NCI-H187 (cell line): Measurements from ENCODE around the gene RBFOX2.

Experiments
- DNase-seq, 2 experiments: peaks; one replicate each; lab custom pipeline; 2025; lab: John Stamatoyannopoulos, UW

Gene RBFOX2

DNA sequence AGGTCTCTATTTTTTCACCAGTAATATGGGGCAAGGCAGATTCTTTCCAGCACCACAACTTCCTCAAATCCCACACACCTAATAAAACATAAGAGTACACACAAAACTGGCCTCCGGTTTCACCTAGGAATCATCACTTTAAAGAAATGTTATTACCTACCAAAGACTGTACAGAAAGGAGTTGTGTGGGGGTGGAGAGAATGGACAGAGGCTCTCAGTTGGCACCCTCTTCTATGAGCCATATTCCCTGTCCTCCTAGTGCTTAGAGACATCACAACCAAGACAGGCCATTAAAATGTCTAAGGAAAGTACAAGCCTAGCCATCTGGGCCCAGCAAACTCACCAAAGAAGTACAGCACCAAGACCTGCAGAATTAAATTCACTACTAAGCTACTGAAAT lies 56.1 kb downstream of the RBFOX2 start:
- DNase-seq, result no peak

- DNase-seq, result no peak
Measured at GRCh38 chr22:35971456-35972119, 57.0 kb downstream of the RBFOX2 start.

DNA sequence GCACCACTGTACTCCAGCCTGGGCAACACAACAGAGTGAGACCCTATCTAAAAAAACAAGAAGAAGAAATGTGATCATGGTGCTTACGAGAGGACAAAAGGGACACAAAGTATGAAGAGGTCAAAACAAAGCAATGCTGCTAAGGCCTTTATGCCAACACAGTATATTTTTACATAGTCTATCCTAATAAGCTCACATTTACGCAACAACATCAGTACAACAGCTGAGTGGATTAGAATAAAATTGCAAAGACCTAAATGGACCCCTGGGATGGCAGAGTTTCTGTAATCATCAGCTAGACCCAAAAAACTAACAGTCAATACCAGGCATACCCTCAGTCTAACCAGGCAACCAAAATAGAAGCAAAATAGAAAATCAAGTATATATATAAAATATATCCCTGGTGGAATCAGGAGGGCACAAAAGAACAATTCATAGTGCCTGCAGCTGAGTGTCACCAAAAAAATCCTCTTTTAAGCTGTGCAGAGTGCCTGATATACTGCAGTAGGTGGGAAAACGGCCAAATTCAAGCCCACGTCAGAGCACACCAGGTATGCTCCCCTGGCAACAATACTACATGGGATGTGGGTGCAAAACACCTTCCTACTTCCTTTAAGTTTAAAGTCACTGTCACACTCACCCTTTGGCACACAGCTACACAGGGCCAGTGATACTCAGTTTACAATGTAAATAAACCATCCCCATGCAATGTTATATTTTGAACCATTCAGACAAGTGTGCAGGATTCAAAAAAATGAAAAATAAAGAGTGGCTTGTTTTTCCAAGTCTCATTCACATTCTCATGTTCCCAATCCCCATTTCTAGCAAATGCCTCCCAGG lies 57.8 kb downstream of the RBFOX2 start:
- no peak for DNase-seq

GRCh38 chr22:35967046-35967397 lies 61.6 kb downstream of the RBFOX2 start:
- DNase-seq, result no peak

GRCh38 chr22:35966314-35967045 lies 62.1 kb downstream of the RBFOX2 start:
- DNase-seq, result no peak

GRCh38 chr22:35963237-35963810 lies 65.3 kb downstream of the RBFOX2 start:
- no peak for DNase-seq

DNA sequence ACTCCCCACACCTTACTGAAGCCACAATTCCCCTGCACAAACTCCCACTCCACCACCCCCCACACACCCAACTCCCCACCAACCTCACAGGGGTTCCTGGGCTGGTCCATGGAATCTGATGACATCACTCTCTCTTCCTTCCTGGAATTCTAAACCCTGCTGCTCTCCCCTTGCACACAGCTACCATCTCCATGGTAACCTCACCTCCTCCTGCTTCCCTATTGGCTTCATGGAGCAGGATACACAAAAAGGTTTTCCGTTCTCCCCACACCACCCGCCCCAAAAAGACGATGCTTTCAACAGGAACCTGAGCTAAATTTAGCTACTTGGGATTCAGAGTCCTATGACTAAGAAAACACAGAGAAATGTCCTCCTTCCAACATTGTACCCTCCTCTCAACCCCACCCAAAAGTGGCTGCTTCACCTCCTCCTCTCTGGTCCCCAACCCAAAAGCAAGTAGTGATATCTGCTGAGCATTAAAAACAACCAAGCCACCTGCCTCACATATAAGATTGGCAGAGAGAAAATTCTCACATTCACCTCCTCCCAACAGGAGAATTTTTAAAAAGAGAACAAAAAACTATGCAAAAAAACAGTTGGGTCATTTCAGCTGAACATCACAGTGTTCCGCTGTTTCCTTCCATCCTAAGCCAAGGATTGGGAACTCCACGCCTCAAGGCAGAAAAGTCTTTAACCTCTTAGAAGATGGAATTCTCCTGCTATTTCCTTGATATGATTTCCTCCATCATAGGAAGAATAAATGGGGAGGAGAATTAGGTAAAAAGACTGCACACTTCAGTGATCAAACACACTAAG lies 66.9 kb downstream of the RBFOX2 start:
- DNase-seq, result no peak

DNA sequence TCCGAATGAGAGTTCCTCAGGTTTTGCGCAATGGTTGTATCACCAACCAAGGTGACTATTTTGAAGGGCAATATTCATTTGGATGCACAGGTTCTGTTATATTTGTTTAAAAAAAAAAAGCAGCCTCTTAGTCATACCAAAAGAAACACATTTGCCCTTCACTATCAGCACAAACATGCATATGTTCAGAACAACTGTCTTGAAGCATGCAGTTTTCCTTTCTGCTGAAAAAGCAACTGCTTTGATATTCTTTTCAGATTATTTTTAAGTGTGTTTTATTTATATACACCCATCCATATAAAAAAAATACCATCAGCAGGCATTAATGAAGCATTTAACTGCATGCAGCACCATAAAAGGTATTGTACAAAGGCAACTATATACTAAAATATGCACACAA lies 67.8 kb downstream of the RBFOX2 start:
- no peak for DNase-seq

GRCh38 chr22:35959121-35959800 lies 69.4 kb downstream of the RBFOX2 start:
- DNase-seq, result no peak

DNA sequence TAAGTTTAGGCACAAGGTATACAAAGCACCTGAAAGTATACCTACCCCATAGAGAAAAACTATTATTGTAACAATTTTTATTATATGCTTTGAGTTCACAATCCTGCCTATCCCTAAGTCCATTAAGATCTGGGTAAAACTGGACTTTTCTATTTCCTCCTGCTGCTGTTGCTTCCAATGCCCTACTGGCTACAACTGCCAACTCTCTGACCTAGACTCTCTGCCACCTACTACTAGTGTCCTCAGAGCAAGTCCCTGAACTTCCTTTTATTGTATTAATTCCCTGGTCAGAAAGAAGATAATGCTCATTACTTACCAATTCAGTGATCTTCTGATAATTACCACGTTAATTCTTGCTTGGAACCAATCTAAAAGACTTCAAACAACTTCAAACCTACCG lies 70.3 kb downstream of the RBFOX2 start:
- no peak for DNase-seq

DNA sequence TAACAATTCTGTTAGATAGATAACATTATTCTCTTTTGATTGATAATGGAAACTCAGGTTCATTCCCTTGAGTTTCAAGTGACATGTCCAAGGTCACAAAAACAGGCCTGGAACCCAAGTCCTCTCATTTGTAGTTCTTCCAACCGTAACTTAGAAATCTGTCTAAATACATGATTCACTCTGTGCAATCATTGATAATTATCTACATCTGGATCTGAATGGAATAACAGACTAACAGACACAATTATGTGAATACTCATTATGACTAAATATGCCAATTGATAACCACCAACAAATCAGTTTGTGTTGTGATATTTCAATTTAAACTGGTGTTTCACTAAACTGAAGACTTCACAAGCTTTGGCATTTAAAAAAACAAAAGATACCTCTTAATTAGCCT lies 71.0 kb downstream of the RBFOX2 start:
- no peak for DNase-seq

GRCh38 chr22:35956850-35957249 lies 71.8 kb downstream of the RBFOX2 start:
- no peak for DNase-seq

DNA sequence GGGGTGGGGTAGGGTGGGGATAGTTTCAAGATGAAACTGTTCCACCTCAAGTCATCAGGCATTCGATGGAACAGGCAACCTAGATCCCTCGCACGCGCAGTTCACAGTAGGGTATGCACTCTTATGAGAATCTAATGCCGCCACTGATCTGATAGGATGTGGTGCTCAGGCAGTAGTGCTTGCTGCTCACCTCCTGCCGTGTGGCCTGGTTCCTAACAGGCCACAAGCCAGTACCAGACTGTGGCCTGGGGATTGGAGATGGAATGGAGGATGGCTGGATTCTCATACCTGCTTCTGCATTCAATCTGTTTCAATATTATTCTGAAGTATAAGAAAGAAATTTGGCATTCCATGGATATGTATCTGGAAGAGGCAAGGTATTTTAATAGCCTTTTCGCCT lies 73.1 kb downstream of the RBFOX2 start:
- no peak for DNase-seq

DNA sequence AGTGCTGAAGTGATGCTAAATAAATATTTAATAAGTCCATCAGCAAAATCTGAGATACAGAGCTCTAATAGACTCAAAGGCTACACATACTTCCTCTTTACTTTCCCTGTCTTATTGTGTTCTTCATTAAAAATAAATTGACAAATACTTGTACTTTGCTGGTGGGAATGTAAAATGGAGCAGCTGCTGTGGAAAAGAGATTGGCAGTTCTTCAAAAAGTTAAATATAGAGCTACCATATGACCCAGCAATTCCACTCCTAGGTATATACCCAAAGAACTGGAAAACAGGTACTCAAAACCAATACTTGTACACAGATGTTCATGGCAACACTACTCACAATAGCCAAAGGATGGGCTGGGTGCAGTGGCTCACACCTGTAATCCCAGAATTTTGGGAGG lies 76.0 kb downstream of the RBFOX2 start:
- DNase-seq, result no peak

DNA sequence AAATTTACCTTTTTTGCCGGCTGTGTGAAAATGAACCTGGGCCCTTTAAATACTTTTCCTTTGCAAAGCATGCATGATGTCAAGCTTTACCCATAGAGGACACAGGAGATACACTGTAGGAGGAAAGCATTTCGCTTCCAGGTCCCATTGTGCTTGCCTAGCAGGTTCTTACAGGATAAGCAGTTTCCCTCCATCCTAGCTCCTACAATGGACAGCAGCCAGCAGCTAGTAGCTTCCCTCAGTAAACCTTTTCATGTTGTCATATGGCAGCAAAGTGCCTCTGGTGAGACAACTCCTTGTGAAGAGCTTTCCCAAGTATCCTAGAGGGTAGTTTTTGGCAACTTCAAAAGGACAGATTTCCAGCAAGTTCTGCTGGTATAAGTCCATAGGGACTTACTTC lies 78.4 kb downstream of the RBFOX2 start:
- DNase-seq, result no peak

DNA sequence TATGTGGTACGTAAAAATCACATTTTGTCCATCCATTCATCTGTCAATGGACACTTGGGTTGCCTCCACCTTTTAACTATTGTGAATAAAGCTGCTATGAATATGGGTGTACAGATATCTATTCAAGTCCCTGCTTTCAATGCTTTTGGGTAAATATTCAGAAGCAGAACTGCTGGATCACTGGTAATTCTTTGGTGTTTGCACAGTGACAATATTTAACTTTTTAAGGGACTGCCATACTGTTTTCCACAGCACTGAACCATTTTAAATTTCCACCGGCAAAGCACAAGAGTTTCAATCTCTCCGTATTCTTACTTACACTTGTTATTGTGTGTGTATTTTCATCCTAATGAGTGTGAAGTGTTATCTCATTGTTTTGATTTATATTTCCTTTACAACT lies 79.4 kb downstream of the RBFOX2 start:
- DNase-seq, result no peak

- no peak for DNase-seq
Measured at GRCh38 chr22:35947794-35948425, 80.7 kb downstream of the RBFOX2 start.

- DNase-seq, result no peak
Measured at GRCh38 chr22:35944458-35944857, 84.2 kb downstream of the RBFOX2 start.

- DNase-seq, result no peak
Measured at GRCh38 chr22:35940166-35940565, 88.5 kb downstream of the RBFOX2 start.

GRCh38 chr22:35938226-35938625 lies 90.4 kb downstream of the RBFOX2 start:
- DNase-seq, result no peak

DNA sequence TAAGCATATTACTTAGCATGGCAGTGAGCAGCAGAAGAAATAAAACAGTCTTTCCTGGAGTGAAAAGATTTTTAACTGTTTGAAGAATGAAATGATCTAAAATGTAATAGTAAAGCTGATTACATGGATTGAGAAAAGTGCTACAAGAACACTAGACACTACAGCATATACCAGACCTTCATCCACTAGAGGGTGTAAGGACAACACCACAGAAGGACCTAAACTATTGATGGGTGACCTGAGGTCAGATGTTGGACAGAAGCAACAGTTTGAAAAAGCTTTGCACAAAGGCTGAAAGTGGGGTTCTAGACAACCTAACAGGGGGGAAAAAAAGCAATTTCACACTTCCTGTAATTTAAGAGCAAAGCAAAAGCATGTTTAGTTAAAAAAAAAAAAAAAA lies 97.7 kb downstream of the RBFOX2 start:
- DNase-seq, result no peak
